HG02870 (cell line): ENCODE data around the gene DGCR8.

Source experiments
- ATAC-seq: cut with Tn5 transposase; IDR thresholded peaks from one replicate; pipeline ENCODE4 v1.9.1; 2021; ENCODE audit warnings: mild to moderate bottlenecking, moderate library complexity; ENCODE audit not compliant: unreplicated experiment

Gene DGCR8

GRCh38 chr22:20107951-20108756 lies 28.1 kb downstream of the DGCR8 start:
- no peak for ATAC-seq

- no peak for ATAC-seq
Measured at GRCh38 chr22:20108757-20109230, 28.8 kb downstream of the DGCR8 start.

DNA sequence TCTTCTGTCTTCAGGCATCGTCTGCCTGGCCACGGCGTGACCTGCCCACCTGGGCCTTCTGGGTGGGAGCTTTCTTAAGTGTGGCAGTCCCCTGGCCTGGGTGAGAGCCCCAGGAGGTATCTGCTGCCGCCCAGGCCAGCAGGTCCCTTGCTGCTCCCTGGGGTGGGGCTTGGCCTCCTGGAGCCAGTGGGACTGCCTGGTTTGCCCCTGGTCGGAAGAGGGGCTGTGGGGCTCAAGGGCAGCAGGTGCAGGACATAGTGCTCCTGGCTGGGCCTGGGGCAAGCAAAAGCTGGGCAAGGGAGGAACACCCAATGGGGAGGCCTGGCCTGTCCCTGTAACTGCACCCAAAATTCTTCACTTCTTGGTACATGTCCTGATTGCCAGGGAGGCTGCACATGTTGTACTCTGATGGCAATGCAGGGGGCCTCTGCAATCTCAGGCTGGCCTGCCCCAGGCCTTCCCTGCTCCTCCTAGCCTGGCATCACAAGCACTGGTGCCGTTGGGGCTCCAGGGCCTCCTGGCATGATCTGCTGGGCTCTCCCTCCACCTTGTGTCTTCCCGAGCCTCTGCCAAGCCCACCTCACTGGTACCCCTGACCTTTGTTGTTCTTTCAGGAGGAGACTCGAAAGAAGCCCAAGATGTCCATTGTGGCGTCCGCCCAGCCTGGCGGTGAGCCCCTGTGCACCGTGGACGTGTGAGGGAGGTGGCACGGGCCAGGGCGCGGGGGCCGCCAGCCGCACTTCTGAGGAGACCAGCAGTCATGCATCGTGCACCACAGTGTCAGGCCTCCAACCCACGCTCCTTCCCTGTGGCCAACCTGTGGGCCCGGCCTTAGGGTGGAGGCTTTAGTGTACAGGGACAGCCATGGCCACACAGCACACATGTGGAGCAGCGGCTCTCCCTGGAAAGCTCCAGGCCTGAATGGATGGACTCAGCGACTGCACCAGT lies 29.6 kb downstream of the DGCR8 start:
- ATAC-seq = no peak

- no peak for ATAC-seq
Measured at GRCh38 chr22:20110359-20110985, 30.4 kb downstream of the DGCR8 start.

GRCh38 chr22:20111045-20111688 lies 31.1 kb downstream of the DGCR8 start:
- peak; percentile 46 for ATAC-seq

GRCh38 chr22:20111689-20112622 lies 31.9 kb downstream of the DGCR8 start:
- ATAC-seq = no peak

- no peak for ATAC-seq
Measured at GRCh38 chr22:20112623-20113511, 32.8 kb downstream of the DGCR8 start.

GRCh38 chr22:20113551-20114310 lies 33.7 kb downstream of the DGCR8 start:
- no peak for ATAC-seq

DNA sequence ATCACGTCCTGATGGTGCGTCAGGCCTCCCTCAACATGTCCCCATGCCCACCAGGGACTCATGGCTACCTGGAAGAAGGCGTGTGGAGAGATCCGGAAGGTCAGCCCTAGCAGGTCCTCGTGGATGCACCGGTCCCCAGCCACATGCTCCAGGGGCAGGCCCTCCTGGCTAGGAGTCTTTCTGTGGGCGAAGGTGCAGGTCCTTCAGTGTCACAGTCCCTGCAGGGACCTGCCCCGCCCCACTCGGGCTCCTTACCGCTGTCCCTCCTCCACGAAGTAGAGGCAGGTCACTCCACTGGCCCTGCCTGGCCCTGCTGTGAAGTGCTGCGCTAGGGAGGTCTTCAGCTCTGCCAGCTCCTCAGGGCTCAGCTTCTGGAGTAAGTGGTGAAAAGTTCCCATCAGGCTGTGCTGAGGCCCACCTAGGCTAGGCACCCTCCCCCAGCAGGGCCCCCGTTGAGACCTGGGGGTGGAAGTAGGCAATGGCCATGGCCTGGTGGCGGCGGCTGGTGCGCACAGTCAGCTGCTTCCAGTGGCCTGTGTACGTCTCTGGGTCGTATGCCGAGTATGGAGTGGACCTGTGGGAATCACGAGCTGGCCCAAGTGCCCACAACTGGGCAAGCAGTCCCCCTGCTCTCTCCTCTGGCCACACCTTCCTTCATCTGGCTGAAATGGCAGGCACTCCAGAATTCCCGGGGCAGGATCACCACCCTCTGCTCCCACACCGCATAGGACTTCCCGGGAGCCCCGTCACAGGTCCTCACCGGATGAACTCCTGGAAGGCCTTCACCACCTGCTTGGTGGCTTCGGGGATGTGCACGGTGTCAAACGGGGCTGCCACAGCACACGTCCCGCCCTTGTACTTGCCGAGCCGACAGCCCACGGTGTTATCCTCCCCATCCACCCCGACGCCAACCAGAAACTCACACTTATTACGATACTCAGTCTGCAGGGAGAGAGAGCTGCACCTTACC lies 34.8 kb downstream of the DGCR8 start:
- ATAC-seq = no peak

DNA sequence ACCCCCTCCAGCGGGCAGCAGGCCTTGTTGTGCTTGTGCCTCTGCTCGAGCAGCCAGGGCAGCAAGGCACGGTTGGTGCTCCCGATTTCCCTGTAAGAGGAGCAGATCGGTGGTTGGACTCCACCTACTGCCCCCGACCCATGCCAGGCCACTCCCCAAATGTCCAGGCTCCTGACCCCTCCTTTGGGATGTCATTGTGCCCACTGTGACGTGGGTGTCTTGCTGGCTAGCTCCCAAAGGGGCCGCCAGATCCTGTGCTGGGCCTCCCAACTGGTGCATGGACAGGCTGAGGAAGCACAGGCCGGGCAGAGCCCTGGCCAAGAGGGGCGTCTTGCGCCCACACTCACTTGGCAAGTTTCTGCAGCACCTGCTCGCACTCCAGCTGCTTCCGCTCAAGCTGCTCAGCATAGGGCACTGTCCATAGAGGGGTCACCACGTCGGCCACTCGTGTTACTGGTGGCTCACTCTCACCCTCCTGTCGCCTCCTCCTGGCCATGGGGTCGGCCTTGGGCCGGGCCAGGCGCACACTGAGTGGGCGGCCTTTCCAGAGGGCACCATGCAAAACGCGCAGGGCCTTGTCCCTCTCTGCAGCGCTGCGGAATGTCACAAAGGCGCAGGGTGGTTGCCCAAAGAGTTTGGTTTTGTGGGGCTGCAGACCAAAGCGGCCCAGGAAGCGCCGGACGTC lies 35.8 kb downstream of the DGCR8 start, which contains the start of gene RANBP1:
TSS of gene RANBP1 (plus strand) at position 414 of the 685 bp plus-strand sequence. CDS start at position 495, 81 bp downstream.
- ATAC-seq = no peak

- ATAC-seq = no peak
Measured at GRCh38 chr22:20116376-20116950, 36.4 kb downstream of the DGCR8 start.

GRCh38 chr22:20116951-20117632 lies 37.1 kb downstream of the DGCR8 start, which contains the start of gene TRMT2A:
TSS of gene TRMT2A (minus strand) at chr22:20117226. CDS start at chr22:20116906, 320 bp downstream.
- ATAC-seq = peak; percentile 73

DNA sequence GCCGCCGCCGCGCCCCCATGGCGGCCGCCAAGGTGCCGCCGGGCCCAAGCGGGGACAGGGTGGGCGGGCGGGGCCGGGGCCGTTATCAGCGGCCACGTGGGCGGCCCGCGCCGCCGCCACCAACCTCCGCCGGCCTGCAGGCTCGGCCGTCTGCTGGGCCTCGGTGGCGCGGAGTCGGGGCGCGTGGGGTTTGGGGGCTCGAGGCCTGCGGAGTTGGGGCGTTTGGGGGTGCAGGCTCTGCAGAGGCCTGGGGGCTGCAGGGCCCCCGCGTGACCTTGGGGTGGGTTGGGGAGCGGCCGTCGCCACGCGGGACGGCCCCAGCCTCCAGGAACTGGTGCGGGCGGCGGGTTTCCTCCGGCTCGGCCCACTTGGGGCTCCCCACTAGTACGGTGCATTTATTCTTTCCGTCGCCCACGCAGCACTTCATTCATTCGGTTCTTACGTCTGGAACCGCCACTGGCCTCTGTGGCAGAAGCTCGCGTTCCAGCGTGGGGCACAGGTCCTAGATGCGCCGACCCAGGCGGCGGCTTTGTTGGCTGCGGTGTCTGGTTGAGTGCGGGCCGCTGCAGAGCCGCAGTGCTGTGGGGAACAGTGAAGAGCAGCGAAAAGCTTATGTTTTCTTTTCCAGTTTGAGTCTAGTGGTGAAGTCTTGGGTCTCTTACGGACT lies 37.7 kb downstream of the DGCR8 start:
- peak; percentile 10 for ATAC-seq

DNA sequence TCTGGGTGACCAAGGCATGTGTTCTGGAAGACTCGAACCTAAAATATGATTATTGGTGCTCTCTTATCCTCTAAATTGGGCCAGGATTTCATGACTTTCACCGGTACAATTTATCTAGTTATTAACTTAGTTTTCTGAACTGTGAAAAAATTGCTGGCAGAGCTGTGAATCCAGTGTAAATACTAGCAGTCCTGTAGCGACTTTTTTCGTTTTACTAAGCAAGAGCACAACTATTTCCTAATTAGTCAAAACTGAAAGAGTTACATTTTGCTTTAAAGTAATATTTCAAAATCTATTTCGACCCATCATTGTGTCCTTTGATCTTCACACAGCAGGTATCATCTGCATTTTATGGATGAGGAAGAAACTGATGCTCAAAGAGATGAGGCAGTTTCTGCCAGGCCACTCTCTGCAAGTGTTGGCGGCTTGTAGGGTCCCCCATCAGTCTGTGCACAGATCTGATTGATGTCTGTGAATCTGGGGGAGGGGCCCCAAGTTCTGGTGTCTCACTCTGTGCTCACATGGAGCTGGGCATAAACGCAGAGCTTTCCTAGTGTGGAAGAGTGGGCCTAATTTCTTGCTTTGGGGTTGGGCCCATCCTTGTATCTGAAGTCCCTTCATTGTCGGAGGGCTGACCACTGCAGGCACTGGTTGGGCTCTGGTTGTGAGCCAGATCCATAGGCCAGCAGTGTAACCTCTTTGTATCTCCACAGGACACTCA lies 38.4 kb downstream of the DGCR8 start:
- no peak for ATAC-seq
